ENCODE results near the gene RBBP8NL.

The RBBP8NL gene

DNA sequence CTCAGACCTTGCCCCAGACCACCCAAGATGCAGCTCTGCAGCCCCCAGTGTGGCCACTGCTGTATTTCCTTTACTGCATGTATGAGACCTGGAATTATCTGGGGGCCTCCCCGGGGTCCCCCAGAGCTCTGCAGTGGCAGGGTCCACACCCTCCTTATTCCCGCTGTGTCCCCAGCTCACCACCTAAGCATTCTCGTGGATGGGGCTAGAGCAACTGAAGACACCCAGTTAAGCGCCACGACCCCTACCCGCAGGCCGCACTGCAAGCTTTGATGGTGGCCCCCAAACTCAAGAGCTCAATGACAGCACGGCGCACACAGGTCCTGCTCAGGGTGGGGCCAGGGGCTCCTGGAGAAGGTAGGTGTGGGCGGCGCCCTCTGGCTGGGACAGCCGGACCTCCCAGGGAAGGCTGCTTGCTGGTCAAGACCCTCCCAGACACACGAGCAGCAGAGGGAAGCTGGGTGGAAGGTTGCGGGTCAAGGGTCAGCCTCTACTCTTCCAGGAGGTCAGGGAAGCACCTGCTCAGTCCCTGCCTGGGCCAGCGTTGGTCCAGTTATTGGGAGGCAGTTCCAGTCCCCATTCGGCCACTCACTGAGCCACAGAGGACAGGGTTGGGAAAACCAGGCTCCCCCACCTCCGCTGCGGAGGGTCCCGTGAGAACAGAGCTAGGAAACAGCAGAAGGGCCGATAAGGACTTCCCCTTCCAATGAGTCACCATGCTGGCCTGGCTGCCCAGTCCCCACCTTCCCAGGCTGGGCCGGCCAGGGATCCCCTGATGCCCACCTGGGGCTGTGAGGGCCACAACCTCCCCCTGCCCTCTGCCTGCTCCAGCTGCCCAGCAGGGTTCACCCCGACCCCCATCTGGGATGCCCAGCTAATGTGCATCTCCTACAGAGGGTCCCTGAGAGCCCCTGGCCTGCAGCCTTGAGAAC lies 63.2 kb downstream of the RBBP8NL start:
- DNase-seq (ENCODE audit: low read depth in 4 of 4, low spot score in 1 of 4): no peak

DNA sequence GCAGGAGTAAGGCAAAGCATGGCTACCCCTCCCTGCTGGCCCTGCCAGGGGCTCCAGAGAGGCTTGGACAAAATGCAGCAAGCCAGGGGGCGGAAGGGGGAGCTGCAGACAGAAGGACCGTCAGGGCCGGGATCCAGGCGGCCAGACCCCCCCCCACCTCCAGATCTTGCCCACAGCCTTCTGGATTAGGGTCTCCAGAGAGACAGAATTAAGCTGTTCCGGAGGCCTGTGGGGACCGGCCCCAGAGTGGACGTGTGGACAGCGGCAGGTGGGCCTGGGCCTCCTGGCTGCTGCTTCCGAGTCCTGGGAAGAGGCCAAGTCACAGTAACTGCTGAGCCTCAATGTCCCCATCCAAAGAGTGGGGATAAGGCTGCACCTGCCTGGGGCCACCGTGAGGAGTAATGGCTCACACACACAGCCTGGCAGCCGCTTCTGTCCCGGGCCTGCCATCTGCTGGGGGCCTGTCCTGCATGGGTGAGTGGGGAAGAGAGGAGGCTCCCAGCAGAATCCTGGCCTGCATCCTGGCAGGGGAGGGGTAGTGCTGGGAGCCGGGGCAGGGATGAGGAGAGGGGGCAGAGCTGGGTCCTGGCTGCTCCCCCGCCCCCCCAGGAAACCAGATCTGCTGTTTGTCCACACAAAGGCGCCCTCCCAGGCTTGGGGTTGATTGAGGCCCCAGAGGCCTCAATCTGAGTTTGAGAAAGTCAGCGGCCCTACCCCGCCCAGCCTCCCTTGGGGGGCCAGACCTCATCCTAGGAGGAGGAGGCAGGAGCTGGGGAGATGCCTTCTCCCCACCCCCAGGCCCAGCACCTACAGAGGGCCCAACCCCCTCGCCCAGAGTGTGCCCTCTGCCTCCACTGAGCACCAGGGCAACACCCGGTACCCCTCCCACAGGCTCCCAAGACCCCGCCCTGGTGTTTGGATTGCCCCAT lies 64.1 kb downstream of the RBBP8NL start:
- DNase-seq (ENCODE audit: low read depth in 4 of 4, low spot score in 1 of 4): no peak

- no peak for DNase-seq (ENCODE audit: low read depth in 4 of 4, low spot score in 1 of 4)
Measured at GRCh38 chr20:62362590-62362940, 64.8 kb downstream of the RBBP8NL start.

DNA sequence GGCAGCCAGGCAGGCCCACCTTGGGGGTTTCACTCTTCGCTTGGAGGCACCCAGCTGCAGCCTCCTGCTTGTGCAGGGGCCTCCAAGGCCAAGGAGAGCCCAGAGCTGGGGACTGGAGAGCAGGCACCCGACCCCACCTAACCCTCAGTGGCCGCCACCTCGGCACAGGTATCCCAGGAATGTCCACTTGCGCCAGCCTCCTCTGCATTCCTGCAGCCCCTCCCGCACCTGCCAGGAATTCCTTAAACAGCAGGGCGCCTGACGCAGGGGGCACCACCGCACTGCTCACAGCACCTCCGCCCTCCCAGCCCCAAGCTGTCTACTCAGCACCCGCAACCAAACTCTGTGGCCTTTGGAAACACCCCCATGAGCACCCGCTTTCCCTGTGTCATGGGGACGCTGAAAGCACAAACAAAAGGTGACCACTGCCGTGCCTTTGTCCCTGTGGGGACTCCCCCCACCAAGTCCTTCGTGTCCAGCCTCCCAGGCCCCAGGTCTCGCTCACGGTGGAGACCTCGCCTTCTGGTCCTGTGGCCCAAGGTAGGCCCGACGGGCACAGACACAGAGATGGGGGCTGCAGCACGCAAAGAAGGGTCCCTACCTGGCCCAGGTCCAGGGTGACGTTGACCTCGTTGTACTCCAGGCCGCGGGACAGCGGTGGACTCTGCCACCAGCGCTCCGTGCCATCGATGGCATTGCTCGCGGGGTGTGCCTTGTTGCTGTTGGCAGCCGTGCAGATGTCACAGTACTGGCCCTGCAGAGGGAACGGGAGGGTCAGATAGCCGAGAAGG lies 65.3 kb downstream of the RBBP8NL start:
- no peak for DNase-seq (ENCODE audit: low read depth in 4 of 4, low spot score in 1 of 4)

- no peak for DNase-seq (ENCODE audit: low read depth in 4 of 4, low spot score in 1 of 4)
Measured at GRCh38 chr20:62360854-62361798, 66.2 kb downstream of the RBBP8NL start.
